ENCODE measurements around the gene CDH13. TPM values are rescaled to one million over a fixed set of nuclear protein-coding genes. Genes with fewer than 3 reads are reported as not detected.

Gene CDH13
- total and polyA plus RNA-seq, 12 donors = 0.86 to 30.6 (median 2.4) TPM

- no peaks in the 10 kb centered on the region for H3K4me1 ChIP-seq (replicated peaks in 1 of 2)
- H3K9me3 ChIP-seq (replicated peaks in 1 of 3) = no peaks in the 10 kb centered on the region
- WGBS, 4 donors = 77 to 89% (median 85%) methylated on average over 8 to 10 of the region's 10 CpGs
- H3K27me3 ChIP-seq = no peaks in the 10 kb centered on the region
- intact Hi-C loops (cut with DNase I) = no loop called here
- TF ChIP-seq CTCF (IDR thresholded peaks at IDR 0.05) = no peak
- TF ChIP-seq POLR2A (IDR thresholded peaks at IDR 0.05) = no peak
- no peak for DNase-seq
- no peaks in the 10 kb centered on the region for H3K36me3 ChIP-seq (replicated peaks in 1 of 2)
- no peak overlapping the region for H3K27ac ChIP-seq
- no peak overlapping the region for H3K4me3 ChIP-seq
These were observed 926.2 kb downstream of the CDH13 start for GRCh38 chr16:83552930-83553329.

- H3K27ac ChIP-seq = no peak overlapping the region
- WGBS, 4 donors = 30 to 53% (median 39%) methylated on average over 3 of the region's 3 CpGs
- TF ChIP-seq POLR2A (IDR thresholded peaks at IDR 0.05) = no peak
- no peak for TF ChIP-seq CTCF (IDR thresholded peaks at IDR 0.05)
These were observed 927.3 kb downstream of the CDH13 start for GRCh38 chr16:83554096-83554495.

GRCh38 chr16:83554540-83554939, 927.8 kb downstream of the CDH13 start:
- TF ChIP-seq POLR2A (IDR thresholded peaks at IDR 0.05) (no peak), CTCF (IDR thresholded peaks at IDR 0.05) (no peak)
- 36 to 53% (median 46%) methylated on average over 1 of the region's 1 CpG for WGBS, 4 donors
- H3K36me3 ChIP-seq (replicated peaks in 1 of 2) = no peaks in the 10 kb centered on the region
- DNase-seq = no peak
- intact Hi-C loops (cut with DNase I) = no loop called here
- no peak overlapping the region for H3K4me3 ChIP-seq
- no peaks in the 10 kb centered on the region for H3K9me3 ChIP-seq (replicated peaks in 1 of 3)
- no peak overlapping the region for H3K27ac ChIP-seq
- H3K27me3 ChIP-seq = no peaks in the 10 kb centered on the region
- no peaks in the 10 kb centered on the region for H3K4me1 ChIP-seq (replicated peaks in 1 of 2)

More at GRCh38 chr16:83554096-83554495, 927.3 kb downstream of the CDH13 start:
- no peaks in the 10 kb centered on the region for H3K36me3 ChIP-seq (replicated peaks in 1 of 2)
- intact Hi-C loops (cut with DNase I) = no loop called here
- DNase-seq = no peak
- no peak overlapping the region for H3K4me3 ChIP-seq
- no peaks in the 10 kb centered on the region for H3K27me3 ChIP-seq
- H3K4me1 ChIP-seq (replicated peaks in 1 of 2) = no peaks in the 10 kb centered on the region
- H3K9me3 ChIP-seq (replicated peaks in 1 of 3) = no peaks in the 10 kb centered on the region

GRCh38 chr16:83561876-83562275, 935.1 kb downstream of the CDH13 start:
- 78 to 94% (median 83%) methylated on average over 2 of the region's 2 CpGs for WGBS, 4 donors
- TF ChIP-seq CTCF (IDR thresholded peaks at IDR 0.05) (no peak), POLR2A (IDR thresholded peaks at IDR 0.05) (no peak)
- intact Hi-C loops (cut with DNase I) = no loop called here
- no peak overlapping the region for H3K27ac ChIP-seq
- H3K9me3 ChIP-seq (replicated peaks in 1 of 3) = no peaks in the 10 kb centered on the region
- no peaks in the 10 kb centered on the region for H3K4me1 ChIP-seq (replicated peaks in 1 of 2)
- H3K4me3 ChIP-seq = no peak overlapping the region
- no peak for DNase-seq
- no peaks in the 10 kb centered on the region for H3K27me3 ChIP-seq
- no peaks in the 10 kb centered on the region for H3K36me3 ChIP-seq (replicated peaks in 1 of 2)

Data from adrenal gland (tissue), 12 donors.